ENCODE measurements around the gene AKAP13. TPM values are rescaled to one million over a fixed set of nuclear protein-coding genes. Genes with fewer than 3 reads are reported as not detected.

Gene AKAP13
- total and polyA plus RNA-seq, 2 of the 8 experiments (the other 6 are each of a cell fraction or from before 2014, with no cell fraction given) = 14.0 to 46.2 TPM

GRCh38 chr15:85725019-85725418, 344.6 kb downstream of the AKAP13 start:
- Histone ChIP-seq H3K4ac (replicated peaks; ENCODE audit: insufficient read length, low read depth, low read length) (no peak overlapping the region), H3K23ac (ENCODE audit: insufficient read length) (no peak overlapping the region), H2BK15ac (ENCODE audit: low read length) (no peak overlapping the region), H3K18ac (ENCODE audit: extremely low read depth, low read length) (no peak overlapping the region), H3K56ac (replicated peaks; ENCODE audit: insufficient read length, low read depth, low read length) (no peak overlapping the region), H3K23me2 (ENCODE audit: low read depth, low read length) (no peaks in the 10 kb centered on the region), H2BK5ac (ENCODE audit: low read depth, low read length) (no peak overlapping the region), H3K4me2 (ENCODE audit: insufficient read depth in 1 of 2, low read depth in 2 of 2, low read length in 2 of 2) (no peak overlapping the region), H2AFZ (ENCODE audit: low read length) (no peak overlapping the region), H3K36me3 (ENCODE audit: control insufficient read depth in 2 of 4, insufficient read depth in 4 of 4, low read length in 3 of 4) (peaks cover 2 to 49% (median 29%) of the 10 kb centered on the region in 4 experiments; a peak in 7 of 8 replicates), H4K91ac (replicated peaks; ENCODE audit: insufficient read length, low read length) (no peak overlapping the region), H3K79me2 (ENCODE audit: control insufficient read depth in 1 of 2, insufficient read depth in 2 of 2, low read length in 2 of 2) (no peaks in the 10 kb centered on the region), H3K9me3 (ENCODE audit: insufficient read depth in 2 of 2, low read depth in 1 of 2, low read length in 1 of 2) (no peaks in the 10 kb centered on the region), H2AK5ac (ENCODE audit: low read depth, low read length) (no peak overlapping the region), H3K14ac (ENCODE audit: insufficient read length) (no peak overlapping the region), H4K5ac (ENCODE audit: insufficient read length, low read depth, low read length) (no peak overlapping the region), H4K8ac (ENCODE audit: extremely low read depth, insufficient read depth, low read length) (no peak overlapping the region), H3K79me1 (ENCODE audit: low read depth, low read length) (no peaks in the 10 kb centered on the region; the same call in 1 of the 2 replicates), H2BK20ac (ENCODE audit: low read length) (no peak overlapping the region), H2BK12ac (ENCODE audit: low read depth, low read length) (no peak overlapping the region), H3K4me1 (replicated peaks in 1 of 4; ENCODE audit: control insufficient read depth in 3 of 4, insufficient read depth in 4 of 4, low read length in 3 of 4) (no peaks in the 10 kb centered on the region), H3K27me3 (replicated peaks in 1 of 4; ENCODE audit: control insufficient read depth in 3 of 4, extremely low read depth in 1 of 4, insufficient read depth in 3 of 4, low read length in 3 of 4) (no peaks in the 10 kb centered on the region), H4K20me1 (replicated peaks in 1 of 2; ENCODE audit: control insufficient read depth in 1 of 2, insufficient read depth in 2 of 2, low read length in 2 of 2) (no peaks in the 10 kb centered on the region), H2BK120ac (replicated peaks; ENCODE audit: low read depth, low read length) (no peak overlapping the region), H3K9ac (replicated peaks in 1 of 4; ENCODE audit: extremely low read depth in 1 of 4, low read depth in 3 of 4, low read length in 3 of 4) (no peak overlapping the region), H3K27ac (ENCODE audit: low read depth, low read length) (no peak overlapping the region), H3K4me3 (ENCODE audit: extremely low read depth in 1 of 4, insufficient read depth in 2 of 4, low read depth in 3 of 4, low read length in 4 of 4) (no peak overlapping the region)
- no peak for DNase-seq (ENCODE audit: low read depth in 1 of 2, low spot score in 2 of 2)
- TF ChIP-seq SP2 (IDR thresholded peaks at IDR 0.05; ENCODE audit: low read length) (no peak), KDM4A (IDR thresholded peaks at IDR 0.05; ENCODE audit: low read depth, low read length, severe bottlenecking) (no peak), CREB1 (IDR thresholded peaks at IDR 0.05) (no peak), YY1 (IDR thresholded peaks at IDR 0.05; ENCODE audit: low read depth, low read length) (no peak), TCF12 (IDR thresholded peaks at IDR 0.05; ENCODE audit: low read depth, low read length) (no peak), POU5F1 (IDR thresholded peaks at IDR 0.05; ENCODE audit: low read depth, low read length) (no peak), FOSL1 (IDR thresholded peaks at IDR 0.05; ENCODE audit: insufficient read depth, low read depth, low read length) (no peak), SRF (IDR thresholded peaks at IDR 0.05; ENCODE audit: low read depth, low read length) (no peak), TAF1 (IDR thresholded peaks at IDR 0.05; ENCODE audit: low read depth, low read length) (no peak), E2F6 (IDR thresholded peaks at IDR 0.05) (no peak)
- TF ChIP-seq, protein P1, sequence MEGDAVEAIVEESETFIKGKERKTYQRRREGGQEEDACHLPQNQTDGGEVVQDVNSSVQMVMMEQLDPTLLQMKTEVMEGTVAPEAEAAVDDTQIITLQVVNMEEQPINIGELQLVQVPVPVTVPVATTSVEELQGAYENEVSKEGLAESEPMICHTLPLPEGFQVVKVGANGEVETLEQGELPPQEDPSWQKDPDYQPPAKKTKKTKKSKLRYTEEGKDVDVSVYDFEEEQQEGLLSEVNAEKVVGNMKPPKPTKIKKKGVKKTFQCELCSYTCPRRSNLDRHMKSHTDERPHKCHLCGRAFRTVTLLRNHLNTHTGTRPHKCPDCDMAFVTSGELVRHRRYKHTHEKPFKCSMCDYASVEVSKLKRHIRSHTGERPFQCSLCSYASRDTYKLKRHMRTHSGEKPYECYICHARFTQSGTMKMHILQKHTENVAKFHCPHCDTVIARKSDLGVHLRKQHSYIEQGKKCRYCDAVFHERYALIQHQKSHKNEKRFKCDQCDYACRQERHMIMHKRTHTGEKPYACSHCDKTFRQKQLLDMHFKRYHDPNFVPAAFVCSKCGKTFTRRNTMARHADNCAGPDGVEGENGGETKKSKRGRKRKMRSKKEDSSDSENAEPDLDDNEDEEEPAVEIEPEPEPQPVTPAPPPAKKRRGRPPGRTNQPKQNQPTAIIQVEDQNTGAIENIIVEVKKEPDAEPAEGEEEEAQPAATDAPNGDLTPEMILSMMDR (IDR thresholded peaks at IDR 0.05; ENCODE audit: control extremely low read depth in 1 of 3, insufficient read depth in 1 of 3, low read depth in 1 of 3, low read length in 3 of 3) = no peak
- CTCF ChIA-PET (ENCODE audit: partially characterized antibody) = interaction anchor here (0.8 to 1.2 kb wide), 4 partner anchors 11 to 115 kb away, joined by 3 to 4 read pairs (median 3); no protein-coding TSS in a partner anchor
- POLR2A ChIA-PET (ENCODE audit: partially characterized antibody) = no interaction called here
- 93% methylated on average over 3 of the region's 3 CpGs; no CpG with 5 or more reads in 1 of the 2 experiments for WGBS, 2 experiments (ENCODE audit: extremely low coverage in 1 of 2, insufficient coverage in 1 of 2, insufficient read length in 1 of 2, insufficient replicate concordance in 2 of 2, low coverage in 1 of 2, low lambda C conversion rate in 2 of 2, missing lambda C conversion rate in 1 of 2)
- FAIRE-seq = no peak

Data from H1 (cell line).